ENCODE data around the gene CCDC14.

DNA sequence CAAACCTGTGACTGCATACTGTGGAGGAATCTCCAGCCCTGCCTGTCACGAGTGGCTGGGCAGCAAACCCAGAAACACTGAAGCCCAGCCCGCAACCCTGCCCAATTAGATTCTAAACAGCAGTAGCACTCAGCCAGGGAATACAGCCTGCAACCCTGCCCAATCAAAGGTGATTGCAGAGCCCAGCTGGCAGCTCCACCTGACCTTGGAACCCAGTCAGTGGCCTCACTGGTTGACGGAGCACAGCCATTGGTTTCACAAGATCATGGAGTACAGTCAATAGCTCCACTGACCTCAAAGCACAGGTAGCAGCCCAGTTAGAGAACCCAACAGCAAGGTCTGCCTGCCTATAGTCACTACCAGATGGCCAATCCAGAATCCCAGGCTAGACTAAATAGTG, 41.7 kb downstream of the CCDC14 start:
- TF ChIP-seq, protein P1, sequence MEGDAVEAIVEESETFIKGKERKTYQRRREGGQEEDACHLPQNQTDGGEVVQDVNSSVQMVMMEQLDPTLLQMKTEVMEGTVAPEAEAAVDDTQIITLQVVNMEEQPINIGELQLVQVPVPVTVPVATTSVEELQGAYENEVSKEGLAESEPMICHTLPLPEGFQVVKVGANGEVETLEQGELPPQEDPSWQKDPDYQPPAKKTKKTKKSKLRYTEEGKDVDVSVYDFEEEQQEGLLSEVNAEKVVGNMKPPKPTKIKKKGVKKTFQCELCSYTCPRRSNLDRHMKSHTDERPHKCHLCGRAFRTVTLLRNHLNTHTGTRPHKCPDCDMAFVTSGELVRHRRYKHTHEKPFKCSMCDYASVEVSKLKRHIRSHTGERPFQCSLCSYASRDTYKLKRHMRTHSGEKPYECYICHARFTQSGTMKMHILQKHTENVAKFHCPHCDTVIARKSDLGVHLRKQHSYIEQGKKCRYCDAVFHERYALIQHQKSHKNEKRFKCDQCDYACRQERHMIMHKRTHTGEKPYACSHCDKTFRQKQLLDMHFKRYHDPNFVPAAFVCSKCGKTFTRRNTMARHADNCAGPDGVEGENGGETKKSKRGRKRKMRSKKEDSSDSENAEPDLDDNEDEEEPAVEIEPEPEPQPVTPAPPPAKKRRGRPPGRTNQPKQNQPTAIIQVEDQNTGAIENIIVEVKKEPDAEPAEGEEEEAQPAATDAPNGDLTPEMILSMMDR (optimal IDR thresholded peaks at IDR 0.05 in 1 of 3, IDR thresholded peaks at IDR 0.05 in 1 of 3, conservative IDR thresholded peaks at IDR 0.05 in 1 of 3; ENCODE audit: extremely low read depth in 1 of 3, insufficient read depth in 2 of 3, low read length in 3 of 3), result no peak
- no peak for TF ChIP-seq EZH2 (IDR thresholded peaks at IDR 0.05; ENCODE audit: low read length)
